Fibroblast of lung (primary cell): ENCODE measurements around the gene PCDH7.

ENCODE experiments used
- CTCF ChIP-seq, 2 donors: IDR thresholded peaks in 1 of 2; conservative IDR thresholded peaks in 1 of 2; 1 replicate in 1 of 2; 2 replicates in 1 of 2; pipeline ENCODE4 v1.5.1; 2011 to 2012; ENCODE audit warnings: low read length in 2 of 2, control low read depth in 1 of 2, inconsistent platforms in 1 of 2, low read depth in 1 of 2, mild to moderate bottlenecking in 1 of 2
- EZH2 ChIP-seq: IDR thresholded peaks from 2 replicates; pipeline ENCODE4 v1.5.1; 2012; ENCODE audit warnings: low read length, control low read depth, mild to moderate bottlenecking; ENCODE audit errors: missing control alignments

DNA sequence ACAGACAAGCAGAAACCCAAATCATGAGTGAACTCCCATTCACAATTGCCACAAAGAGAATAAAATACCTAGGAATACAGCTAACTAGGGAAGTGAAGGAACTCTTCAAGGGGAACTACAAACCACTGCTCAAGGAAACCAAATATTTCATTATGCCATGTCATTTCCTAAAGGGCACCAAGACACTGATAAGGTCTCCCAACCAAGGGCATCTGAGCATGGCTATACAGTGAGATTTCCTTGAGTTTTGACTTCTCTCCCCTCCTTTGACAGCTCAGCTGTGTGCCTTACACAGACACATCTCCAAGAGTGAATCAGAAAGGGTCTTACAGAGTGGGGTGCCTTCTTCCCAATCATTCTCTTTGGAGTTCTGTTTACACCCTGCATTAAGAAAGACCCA, 40.4 kb downstream of the PCDH7 start:
- no peak for TF ChIP-seq CTCF (conservative IDR thresholded peaks at IDR 0.05 in 1 of 2, IDR thresholded peaks at IDR 0.05 in 1 of 2; ENCODE audit: low read depth in 1 of 2, low read length in 2 of 2)
- no peak for TF ChIP-seq EZH2
